K562 (cell line): ENCODE results near the gene CALU. TPM values are rescaled to one million over a fixed set of nuclear protein-coding genes. Genes with fewer than 3 reads are reported as not detected.

Experiments
- ATAC-seq: fragments of 200-7000 bp; cut with Tn5 transposase; 3 replicates; pipeline ENCODE4 v1.9.1; 2020; ENCODE audit warnings: moderate library complexity
- BruUV-seq: library from RNA; stranded (reverse); fragments of 400-500 nt; replicated peaks from 2 replicates; lab custom pipeline; 2021; lab: Mats Ljungman, UMichigan
- CTCF ChIA-PET: fragments of 300-600 bp; formaldehyde crosslinking; extraction: SDS; loops from one replicate; lab custom pipeline; 2021; ENCODE audit warnings: low intra/inter-chr PET ratio; lab: Yijun Ruan, JAX
- POLR2A ChIA-PET: fragments of 300-600, 350-650 bp; sonication (Branson Sonifier 250); formaldehyde crosslinking; extraction: SDS; loops from one replicate; lab custom pipeline; 2021; ENCODE audit warnings: antibody characterized with exemption, inconsistent platforms; lab: Yijun Ruan, JAX
- DNase-seq, 4 experiments: peaks; one replicate each; pipeline versions ENCODE4 v3.0.0 to v3.0.0-alpha.2; 2011 to 2018; ENCODE audit warnings: low spot score in 3 of 4, mixed read lengths in 3 of 4; ENCODE audit errors: extremely low read depth in 1 of 4
- FAIRE-seq: peaks from 2 replicates; lab custom pipeline; 2011; peaks lifted over from hg19 to GRCh38; lab: Jason Lieb, UNC
- H2AFZ ChIP-seq: 2 replicates; pipeline ENCODE4 v1.6.0; 2011; ENCODE audit warnings: low read depth, low read length, control low read depth, inconsistent platforms
- H3K27ac ChIP-seq: fragments of 200-600 bp; 3 replicates; pipeline ENCODE4 v1.8.0; 2011; ENCODE audit warnings: low read depth, mild to moderate bottlenecking, control low read depth, inconsistent platforms, low read length, moderate library complexity, mixed read lengths; ENCODE audit errors: extremely low read depth
- H3K27me3 ChIP-seq, 2 experiments: fragments of 300-600 bp in 1 of 2; 2 replicates in 1 of 2; 3 replicates in 1 of 2; pipeline versions ENCODE4 v1.6.0 to v1.8.0; 2011; ENCODE audit warnings: inconsistent platforms in 2 of 2, low read length in 2 of 2, mild to moderate bottlenecking in 1 of 2, mixed read lengths in 1 of 2, moderate library complexity in 1 of 2; ENCODE audit not compliant: control insufficient read depth in 2 of 2, insufficient read depth in 2 of 2
- H3K36me3 ChIP-seq: fragments of 300-600 bp; 3 replicates; pipeline ENCODE4 v1.8.0; 2011; ENCODE audit warnings: mild to moderate bottlenecking, low read length, inconsistent platforms; ENCODE audit not compliant: control insufficient read depth, insufficient read depth
- H3K4me1 ChIP-seq, 2 experiments: fragments of 200-600 bp in 1 of 2; replicated peaks in 1 of 2; 2 replicates in 1 of 2; 3 replicates in 1 of 2; pipeline versions ENCODE4 v1.5.1 to v1.8.0; 2011; ENCODE audit warnings: inconsistent platforms in 2 of 2, low read length in 2 of 2, mild to moderate bottlenecking in 1 of 2, mixed read lengths in 1 of 2, moderate library complexity in 1 of 2; ENCODE audit not compliant: control insufficient read depth in 2 of 2, insufficient read depth in 2 of 2
- H3K4me2 ChIP-seq: 2 replicates; pipeline ENCODE4 v1.6.1; 2011; ENCODE audit warnings: low read length, control low read depth, inconsistent platforms, mixed read lengths; ENCODE audit not compliant: insufficient read depth
- H3K4me3 ChIP-seq: fragments of 200-600 bp; sonication (generic), shearing (Covaris generic); 2 replicates; pipeline ENCODE4 v1.5.1; 2016; ENCODE audit warnings: control low read depth, inconsistent platforms
- H3K79me2 ChIP-seq: fragments of 200-600 bp; 3 replicates; pipeline ENCODE4 v1.8.0; 2011; ENCODE audit warnings: low read length, inconsistent platforms; ENCODE audit not compliant: control insufficient read depth, insufficient read depth
- H3K9ac ChIP-seq, 2 experiments: 2 replicates each; pipeline versions ENCODE4 v1.6.0 to v1.6.1; 2011; ENCODE audit warnings: low read depth in 2 of 2, low read length in 2 of 2, control low read depth in 1 of 2, inconsistent platforms in 1 of 2, mild to moderate bottlenecking in 1 of 2, mixed read lengths in 1 of 2; ENCODE audit not compliant: insufficient read depth in 1 of 2
- H3K9me1 ChIP-seq: one replicate; pipeline ENCODE4 v1.6.0; 2011; ENCODE audit warnings: inconsistent platforms, mild to moderate bottlenecking, low read length, moderate library complexity; ENCODE audit not compliant: control insufficient read depth, insufficient read depth
- H3K9me3 ChIP-seq: replicated peaks from 2 replicates; pipeline ENCODE4 v1.5.1; 2011; ENCODE audit warnings: low read depth, low read length, inconsistent platforms; ENCODE audit not compliant: control insufficient read depth, insufficient read depth
- H4K20me1 ChIP-seq: replicated peaks from 2 replicates; pipeline ENCODE4 v1.6.1; 2011; ENCODE audit warnings: low read length, inconsistent platforms, mixed read lengths; ENCODE audit not compliant: control insufficient read depth, insufficient read depth
- CEBPB ChIP-seq: fragments of 450-650 bp; IDR thresholded peaks from 2 replicates; pipeline ENCODE4 v1.6.1; 2016; ENCODE audit warnings: missing genetic modification characterization, missing compliant biosample characterization
- MTA1 ChIP-seq: fragments of 450-650 bp; IDR thresholded peaks from 2 replicates; pipeline ENCODE4 v1.6.1; 2017; ENCODE audit warnings: borderline replicate concordance
- MXI1 ChIP-seq: IDR thresholded peaks from 2 replicates; pipeline ENCODE4 v1.6.1; 2011; ENCODE audit warnings: low read depth, mild to moderate bottlenecking, improper control_type of control experiment, low read length
- NR2F6 ChIP-seq: fragments of 450-650 bp; formaldehyde crosslinking; IDR thresholded peaks from 2 replicates; pipeline ENCODE4 v1.4.0; 2020; ENCODE audit warnings: mild to moderate bottlenecking
- SPI1 ChIP-seq: IDR thresholded peaks from 2 replicates; pipeline ENCODE4 v1.6.1; 2011; ENCODE audit warnings: low read depth, low read length, control low read depth, borderline replicate concordance
- TEAD2 ChIP-seq: fragments of 450-650 bp; IDR thresholded peaks from 2 replicates; pipeline ENCODE4 v1.6.1; 2016; ENCODE audit warnings: missing genetic modification characterization, control low read depth, missing compliant biosample characterization
- TFE3 ChIP-seq: fragments of 450-650 bp; formaldehyde crosslinking; IDR thresholded peaks from 2 replicates; pipeline ENCODE4 v1.4.0; 2020; ENCODE audit warnings: mild to moderate bottlenecking, mixed read lengths
- ZNF143 ChIP-seq: sonication (generic); formaldehyde crosslinking; IDR thresholded peaks from 2 replicates; pipeline ENCODE4 v1.9.0; 2022; ENCODE audit warnings: mild to moderate bottlenecking, missing genetic modification reagents
- WGBS: fragments of 100-300 bp; shearing (Covaris generic); methylation state at CpG from one replicate; pipeline ENCODE4 v1.1.6; 2016; ENCODE audit warnings: low coverage, mixed read lengths; ENCODE audit not compliant: insufficient coverage; ENCODE audit errors: missing lambda C conversion rate; 5-methylcytosine and 5-hydroxymethylcytosine counted together
- in situ Hi-C: fragments of 300-500 bp; cut with MboI; formaldehyde crosslinking; loops from 4 replicates; pipeline ENCODE4 v1.15.0; 2018; ENCODE audit warnings: inconsistent platforms, mixed read lengths
- intact Hi-C: fragments of 100-400 bp; cut with micrococcal nuclease; formaldehyde crosslinking; loops from 2 replicates; pipeline ENCODE4 v1.14.2; 2022
- polyA plus RNA-seq, 8 experiments: library from polyadenylated mRNA; depleted of rRNA in 4 of 8; stranded (reverse) in 5 of 8; unstranded in 3 of 8; fragments of >200 nt; fragmentation: Nextera tagmentation in 2 of 8; fragmentation: Illumina TruSeq in 1 of 8; extraction: Ambion mirVana in 2 of 8; extraction: Trizol in 1 of 8; gene quantifications; 2 replicates each; pipeline versions ENCODE4 v1.2.1 to v1.2.3, GENCODE V29; 2011 to 2014; ENCODE audit warnings: inconsistent platforms in 1 of 8, missing spikeins in 1 of 8
- total RNA-seq, 7 experiments: library from RNA; depleted of rRNA in 6 of 7; stranded (reverse); fragments of >200 nt in 6 of 7; fragmentation: Illumina TruSeq in 2 of 7; extraction: Trizol in 2 of 7; gene quantifications; 2 replicates each; pipeline versions ENCODE4 v1.2.1 to v1.2.3, GENCODE V29; 2011 to 2021; ENCODE audit warnings: low replicate concordance in 1 of 7
- TF ChIP-seq, protein P1 (sequence below): fragments of 250-450 bp; sonication (Bioruptor Pico); IDR thresholded peaks from 2 replicates; pipeline ENCODE4 v1.4.0; 2020

Gene CALU
- total and polyA plus RNA-seq, 9 of the 15 experiments (the other 6 are each of a cell fraction or from before 2014, with no cell fraction given): 166 to 286 (median 215) TPM

GRCh38 chr7:128799451-128799850 lies 60.3 kb downstream of the CALU start:
- in situ Hi-C loops: no loop called here
- peaks cover 0 to 2% of the 10 kb centered on the region in 2 experiments; a peak in 2 of 5 replicates for H3K4me1 ChIP-seq
- ATAC-seq: no peak
- DNase-seq: no peak
- H3K36me3 ChIP-seq: peaks cover 37% of the 10 kb centered on the region
- WGBS: 31% methylated on average over 2 of the region's 2 CpGs
- no TSS peak for BruUV-seq
- no peak for FAIRE-seq
- H3K4me3 ChIP-seq: no peak overlapping the region
- POLR2A ChIA-PET: interaction anchor here (0.7 to 2.2 kb wide), 4 partner anchors 10 to 74 kb away, joined by 3 to 9 read pairs (median 3); no protein-coding TSS in a partner anchor
- H3K27me3 ChIP-seq: no peaks in the 10 kb centered on the region
- H3K9ac ChIP-seq: no peak overlapping the region
- no peaks in the 10 kb centered on the region for H3K9me1 ChIP-seq
- TF ChIP-seq CEBPB (no peak), SPI1 (peak; percentile 72; the same call in 1 of the 2 replicates)
- TF ChIP-seq, all 486 proteins: peak for 1
- CTCF ChIA-PET: no interaction called here
- Histone ChIP-seq H3K27ac (no peak overlapping the region), H3K4me2 (no peak overlapping the region), H3K9me3 (no peaks in the 10 kb centered on the region), H2AFZ (no peak overlapping the region), H4K20me1 (no peaks in the 10 kb centered on the region), H3K79me2 (no peaks in the 10 kb centered on the region)
- intact Hi-C loops: no loop called here

- Histone ChIP-seq H3K4me2 (no peak overlapping the region), H3K27ac (no peak overlapping the region), H3K9ac (no peak overlapping the region), H4K20me1 (no peaks in the 10 kb centered on the region), H3K36me3 (peaks cover 37% of the 10 kb centered on the region), H3K9me3 (no peaks in the 10 kb centered on the region), H3K79me2 (no peaks in the 10 kb centered on the region), H3K4me1 (no peaks in the 10 kb centered on the region), H3K4me3 (no peak overlapping the region), H2AFZ (no peak overlapping the region), H3K9me1 (no peaks in the 10 kb centered on the region), H3K27me3 (no peaks in the 10 kb centered on the region)
- DNase-seq (no peak), FAIRE-seq (no peak), ATAC-seq (no peak)
- CTCF ChIA-PET: no interaction called here
- in situ Hi-C loops (no loop called here), intact Hi-C loops (no loop called here)
- POLR2A ChIA-PET: interaction anchor here (0.5 to 2.3 kb wide), 4 partner anchors 8 to 60 kb away, joined by 3 to 9 read pairs (median 5); no protein-coding TSS in a partner anchor
- no TSS peak for BruUV-seq
- WGBS: 44% methylated on average over 3 of the region's 3 CpGs
- TF ChIP-seq ZNF143 (CRISPR knock-in tag) (no peak), TFE3 (CRISPR knock-in tag) (no peak), TEAD2 (tag) (no peak), MTA1 (no peak), NR2F6 (CRISPR knock-in tag) (no peak), MXI1 (no peak)
- TF ChIP-seq, protein P1, sequence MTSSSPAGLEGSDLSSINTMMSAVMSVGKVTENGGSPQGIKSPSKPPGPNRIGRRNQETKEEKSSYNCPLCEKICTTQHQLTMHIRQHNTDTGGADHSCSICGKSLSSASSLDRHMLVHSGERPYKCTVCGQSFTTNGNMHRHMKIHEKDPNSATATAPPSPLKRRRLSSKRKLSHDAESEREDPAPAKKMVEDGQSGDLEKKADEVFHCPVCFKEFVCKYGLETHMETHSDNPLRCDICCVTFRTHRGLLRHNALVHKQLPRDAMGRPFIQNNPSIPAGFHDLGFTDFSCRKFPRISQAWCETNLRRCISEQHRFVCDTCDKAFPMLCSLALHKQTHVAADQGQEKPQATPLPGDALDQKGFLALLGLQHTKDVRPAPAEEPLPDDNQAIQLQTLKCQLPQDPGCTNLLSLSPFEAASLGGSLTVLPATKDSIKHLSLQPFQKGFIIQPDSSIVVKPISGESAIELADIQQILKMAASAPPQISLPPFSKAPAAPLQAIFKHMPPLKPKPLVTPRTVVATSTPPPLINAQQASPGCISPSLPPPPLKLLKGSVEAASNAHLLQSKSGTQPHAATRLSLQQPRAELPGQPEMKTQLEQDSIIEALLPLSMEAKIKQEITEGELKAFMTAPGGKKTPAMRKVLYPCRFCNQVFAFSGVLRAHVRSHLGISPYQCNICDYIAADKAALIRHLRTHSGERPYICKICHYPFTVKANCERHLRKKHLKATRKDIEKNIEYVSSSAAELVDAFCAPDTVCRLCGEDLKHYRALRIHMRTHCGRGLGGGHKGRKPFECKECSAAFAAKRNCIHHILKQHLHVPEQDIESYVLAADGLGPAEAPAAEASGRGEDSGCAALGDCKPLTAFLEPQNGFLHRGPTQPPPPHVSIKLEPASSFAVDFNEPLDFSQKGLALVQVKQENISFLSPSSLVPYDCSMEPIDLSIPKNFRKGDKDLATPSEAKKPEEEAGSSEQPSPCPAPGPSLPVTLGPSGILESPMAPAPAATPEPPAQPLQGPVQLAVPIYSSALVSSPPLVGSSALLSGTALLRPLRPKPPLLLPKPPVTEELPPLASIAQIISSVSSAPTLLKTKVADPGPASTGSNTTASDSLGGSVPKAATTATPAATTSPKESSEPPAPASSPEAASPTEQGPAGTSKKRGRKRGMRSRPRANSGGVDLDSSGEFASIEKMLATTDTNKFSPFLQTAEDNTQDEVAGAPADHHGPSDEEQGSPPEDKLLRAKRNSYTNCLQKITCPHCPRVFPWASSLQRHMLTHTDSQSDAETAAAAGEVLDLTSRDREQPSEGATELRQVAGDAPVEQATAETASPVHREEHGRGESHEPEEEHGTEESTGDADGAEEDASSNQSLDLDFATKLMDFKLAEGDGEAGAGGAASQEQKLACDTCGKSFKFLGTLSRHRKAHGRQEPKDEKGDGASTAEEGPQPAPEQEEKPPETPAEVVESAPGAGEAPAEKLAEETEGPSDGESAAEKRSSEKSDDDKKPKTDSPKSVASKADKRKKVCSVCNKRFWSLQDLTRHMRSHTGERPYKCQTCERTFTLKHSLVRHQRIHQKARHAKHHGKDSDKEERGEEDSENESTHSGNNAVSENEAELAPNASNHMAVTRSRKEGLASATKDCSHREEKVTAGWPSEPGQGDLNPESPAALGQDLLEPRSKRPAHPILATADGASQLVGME (CRISPR knock-in tag): no peak
Observed at GRCh38 chr7:128800567-128800966, 61.4 kb downstream of the CALU start.
